Calu3 (cell line): Measurements from ENCODE around the gene GPR179. TPM values are rescaled to one million over a fixed set of nuclear protein-coding genes. Genes with fewer than 3 reads are reported as not detected.

Source experiments
- BruUV-seq: library from RNA; stranded (reverse); fragments of 400-500 nt; replicated peaks from 2 replicates; lab custom pipeline; 2021; lab: Mats Ljungman, UMichigan
- CTCF ChIA-PET: fragments of 300-600 bp; sonication (Branson Sonifier 250); formaldehyde crosslinking; loops from one replicate; lab custom pipeline; 2022; ENCODE audit warnings: antibody characterized with exemption; lab: Charles Lee
- DNase-seq: peaks from one replicate; pipeline ENCODE4 v3.0.0; 2022
- H3K27ac Mint-ChIP-seq: one replicate; pipeline ENCODE4 v1.8.0; 2022; ENCODE audit warnings: mixed read lengths; ENCODE audit not compliant: unreplicated experiment
- H3K27me3 Mint-ChIP-seq: one replicate; pipeline ENCODE4 v1.8.0; 2022; ENCODE audit warnings: mixed read lengths; ENCODE audit not compliant: unreplicated experiment
- H3K36me3 Mint-ChIP-seq: one replicate; pipeline ENCODE4 v1.8.0; 2022; ENCODE audit warnings: mild to moderate bottlenecking, moderate library complexity, mixed read lengths; ENCODE audit not compliant: insufficient read depth, unreplicated experiment
- H3K4me1 Mint-ChIP-seq: one replicate; pipeline ENCODE4 v1.8.0; 2022; ENCODE audit warnings: mild to moderate bottlenecking, low read depth, mixed read lengths; ENCODE audit not compliant: unreplicated experiment
- H3K4me3 Mint-ChIP-seq: one replicate; pipeline ENCODE4 v1.8.0; 2022; ENCODE audit warnings: mild to moderate bottlenecking, low read depth, moderate library complexity, mixed read lengths; ENCODE audit not compliant: unreplicated experiment
- H3K9me3 Mint-ChIP-seq: one replicate; pipeline ENCODE4 v1.8.0; 2022; ENCODE audit warnings: low read depth, mixed read lengths; ENCODE audit not compliant: unreplicated experiment
- CTCF ChIP-seq: fragments of 200-600 bp; IDR thresholded peaks from one replicate; pipeline ENCODE4 v1.8.0; 2022; ENCODE audit warnings: antibody characterized with exemption; ENCODE audit not compliant: unreplicated experiment
- intact Hi-C: fragments of 100-400 bp; cut with micrococcal nuclease; formaldehyde crosslinking; loops from one replicate; pipeline ENCODE4 v1.10.0; 2022; ENCODE audit not compliant: unreplicated experiment
- total RNA-seq: library from RNA; stranded (reverse); gene quantifications from 2 replicates; pipeline ENCODE4 v1.2.3, GENCODE V29; 2022

The GPR179 gene
- total RNA-seq, 1 experiment from 2014 or later, result 0.45 TPM

DNA sequence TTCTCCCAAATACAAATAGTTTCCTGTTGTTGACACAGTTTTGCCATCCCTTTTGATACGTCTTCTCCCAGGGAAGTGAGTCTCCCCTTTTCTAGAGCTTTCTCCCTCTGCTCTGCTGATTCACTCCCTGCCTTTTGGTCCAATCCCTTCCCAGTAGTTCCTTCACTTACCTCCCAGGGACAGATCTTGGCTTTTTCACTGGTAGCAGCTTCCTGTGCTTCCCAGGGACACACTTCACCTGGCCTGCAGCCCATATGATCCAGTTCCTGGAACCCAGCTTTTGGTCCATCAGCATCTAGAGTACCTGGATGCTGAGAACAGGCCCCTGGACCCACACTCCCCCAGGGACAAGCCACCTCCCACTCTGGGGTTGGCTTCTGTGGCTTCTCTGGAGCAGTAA, 15.8 kb downstream of the GPR179 start:
- intact Hi-C loops, result no loop called here
- H3K9me3 Mint-ChIP-seq, result no peaks in the 10 kb centered on the region
- CTCF ChIA-PET, result interaction anchor here (1.0 to 2.1 kb wide), 5 partner anchors 11 to 25 kb away, joined by 3 to 10 read pairs (median 4); no protein-coding TSS in a partner anchor
- peaks cover 16% of the 10 kb centered on the region for H3K36me3 Mint-ChIP-seq
- no peak overlapping the region for H3K4me3 Mint-ChIP-seq
- H3K27ac Mint-ChIP-seq, result no peak overlapping the region
- H3K4me1 Mint-ChIP-seq, result no peaks in the 10 kb centered on the region
- H3K27me3 Mint-ChIP-seq, result peaks cover 49% of the 10 kb centered on the region
- no peak for DNase-seq
- no TSS peak for BruUV-seq
- TF ChIP-seq CTCF, result no peak

- Mint-ChIP-seq H3K36me3 (peaks cover 22% of the 10 kb centered on the region), H3K4me3 (no peak overlapping the region), H3K4me1 (no peaks in the 10 kb centered on the region), H3K27me3 (peaks cover 45% of the 10 kb centered on the region), H3K27ac (no peak overlapping the region), H3K9me3 (no peaks in the 10 kb centered on the region)
- no TSS peak for BruUV-seq
- CTCF ChIA-PET, result interaction anchor here (0.8 to 3.5 kb wide), 6 partner anchors 11 to 26 kb away, joined by 3 to 12 read pairs (median 4); partner anchors contain the start of gene SOCS7
- DNase-seq, result no peak
- no peak for TF ChIP-seq CTCF
- intact Hi-C loops, result no loop called here
Measured at GRCh38 chr17:38326996-38327792, 16.6 kb downstream of the GPR179 start.

DNA sequence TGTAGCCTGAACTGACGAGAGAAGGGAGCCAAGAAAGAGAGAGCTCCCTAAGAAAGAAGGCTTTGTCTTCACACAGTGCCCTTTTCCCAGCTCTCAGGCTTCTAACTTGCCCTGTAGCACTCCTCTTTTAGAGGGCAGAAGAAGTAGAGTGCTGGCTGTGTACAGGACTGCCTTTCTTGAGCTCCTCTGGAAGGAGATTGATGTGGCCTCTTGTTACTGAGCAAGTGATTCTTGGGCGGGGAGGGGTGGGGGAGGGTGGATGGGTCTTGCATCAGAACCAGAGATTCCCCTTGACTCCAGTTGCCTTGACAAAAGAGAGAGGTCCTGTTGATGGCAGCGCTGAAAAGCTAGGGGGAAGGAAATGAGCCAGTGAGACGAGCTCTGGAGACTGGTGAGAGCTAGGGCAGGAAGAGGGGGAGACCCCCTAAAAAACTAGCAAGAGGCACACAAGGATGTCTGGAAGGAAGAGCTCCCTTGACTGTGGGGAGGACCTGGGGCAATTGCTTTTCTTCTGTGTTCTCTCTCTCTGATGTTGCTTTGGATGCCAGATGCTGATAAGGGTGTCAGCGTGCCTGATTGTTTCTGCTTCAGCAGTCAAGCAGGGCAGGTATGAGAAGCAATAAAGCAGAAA, 18.4 kb downstream of the GPR179 start:
- CTCF ChIA-PET, result interaction anchor here (0.6 to 3.5 kb wide), 6 partner anchors 9 to 1685 kb away, joined by 3 to 14 read pairs (median 5); no protein-coding TSS in a partner anchor
- H3K27me3 Mint-ChIP-seq, result peaks cover 31% of the 10 kb centered on the region
- BruUV-seq, result no TSS peak
- H3K9me3 Mint-ChIP-seq, result no peaks in the 10 kb centered on the region
- intact Hi-C loops, result no loop called here
- no peak overlapping the region for H3K4me3 Mint-ChIP-seq
- peaks cover 9% of the 10 kb centered on the region for H3K4me1 Mint-ChIP-seq
- H3K36me3 Mint-ChIP-seq, result peaks cover 39% of the 10 kb centered on the region
- TF ChIP-seq CTCF, result no peak
- no peak for DNase-seq
- no peak overlapping the region for H3K27ac Mint-ChIP-seq

- intact Hi-C loops, result no loop called here
- Mint-ChIP-seq H3K4me3 (no peak overlapping the region), H3K27ac (no peak overlapping the region), H3K36me3 (peaks cover 44% of the 10 kb centered on the region), H3K4me1 (peaks cover 14% of the 10 kb centered on the region), H3K9me3 (no peaks in the 10 kb centered on the region), H3K27me3 (peaks cover 25% of the 10 kb centered on the region)
- DNase-seq, result no peak
- BruUV-seq, result no TSS peak
- CTCF ChIA-PET, result interaction anchor here (0.5 to 3.5 kb wide), 8 partner anchors 9 to 1684 kb away, joined by 3 to 14 read pairs (median 4); no protein-coding TSS in a partner anchor
- no peak for TF ChIP-seq CTCF
Measured at GRCh38 chr17:38324772-38325171, 19.0 kb downstream of the GPR179 start.
